NCI-H446 (cell line): ENCODE results near the gene NPL.

Experiments
- DNase-seq, 2 experiments: peaks; one replicate each; lab custom pipeline; 2025; lab: John Stamatoyannopoulos, UW

NPL gene

GRCh38 chr1:182789138-182790076 lies at the start of gene NPL:
NPL (plus strand) TSS chr1:182789773; CDS start chr1:182794372, 4,599 bp downstream.
- peak; percentile 48 to 81 for DNase-seq

GRCh38 chr1:182740120-182740519 lies 49.5 kb upstream of the NPL start:
- DNase-seq, result no peak

GRCh38 chr1:182742780-182743179 lies 46.8 kb upstream of the NPL start:
- no peak for DNase-seq

- DNase-seq, result no peak
Observed at GRCh38 chr1:182752077-182752988, 37.2 kb upstream of the NPL start.

- no peak for DNase-seq
Observed at GRCh38 chr1:182754087-182754486, 35.5 kb upstream of the NPL start.

- DNase-seq, result no peak
Observed at GRCh38 chr1:182754543-182755314, 34.8 kb upstream of the NPL start.

- no peak for DNase-seq
Observed at GRCh38 chr1:182755632-182756031, 33.9 kb upstream of the NPL start.

GRCh38 chr1:182756423-182756822 lies 33.1 kb upstream of the NPL start:
- no peak for DNase-seq

- DNase-seq, result peak; percentile 32 to 70
Observed at GRCh38 chr1:182761396-182762395, 27.9 kb upstream of the NPL start.

GRCh38 chr1:182762536-182762935 lies 27.0 kb upstream of the NPL start:
- DNase-seq, result no peak

GRCh38 chr1:182764029-182764727 lies 25.4 kb upstream of the NPL start:
- DNase-seq, result peak in 1 of 2 experiments; percentile 26

GRCh38 chr1:182765391-182765790 lies 24.2 kb upstream of the NPL start:
- peak in 1 of 2 experiments; percentile 56 for DNase-seq

- DNase-seq, result no peak
Observed at GRCh38 chr1:182766050-182766449, 23.5 kb upstream of the NPL start.

GRCh38 chr1:182766881-182767645 lies 22.5 kb upstream of the NPL start:
- peak in 1 of 2 experiments; percentile 50 for DNase-seq

GRCh38 chr1:182768963-182769362 lies 20.6 kb upstream of the NPL start:
- DNase-seq, result no peak

- no peak for DNase-seq
Observed at GRCh38 chr1:182770232-182770631, 19.3 kb upstream of the NPL start.

GRCh38 chr1:182771187-182771984 lies 18.2 kb upstream of the NPL start:
- DNase-seq, result no peak

- no peak for DNase-seq
Observed at GRCh38 chr1:182777386-182777785, 12.2 kb upstream of the NPL start.
